Fibroblast of lung (primary cell): ENCODE measurements around the gene LEPROT.

Experiments used
- EZH2 ChIP-seq: IDR thresholded peaks from 2 replicates; pipeline ENCODE4 v1.5.1; 2012; ENCODE audit warnings: low read length, control low read depth, mild to moderate bottlenecking; ENCODE audit errors: missing control alignments
- TF ChIP-seq, protein P1 (sequence below), 2 donors: IDR thresholded peaks in 1 of 2; conservative IDR thresholded peaks in 1 of 2; 1 replicate in 1 of 2; 2 replicates in 1 of 2; pipeline ENCODE4 v1.5.1; 2011 to 2012; ENCODE audit warnings: low read length in 2 of 2, control low read depth in 1 of 2, inconsistent platforms in 1 of 2, low read depth in 1 of 2, mild to moderate bottlenecking in 1 of 2

GRCh38 chr1:65469889-65470340, 49.4 kb downstream of the LEPROT start:
- TF ChIP-seq, protein P1, sequence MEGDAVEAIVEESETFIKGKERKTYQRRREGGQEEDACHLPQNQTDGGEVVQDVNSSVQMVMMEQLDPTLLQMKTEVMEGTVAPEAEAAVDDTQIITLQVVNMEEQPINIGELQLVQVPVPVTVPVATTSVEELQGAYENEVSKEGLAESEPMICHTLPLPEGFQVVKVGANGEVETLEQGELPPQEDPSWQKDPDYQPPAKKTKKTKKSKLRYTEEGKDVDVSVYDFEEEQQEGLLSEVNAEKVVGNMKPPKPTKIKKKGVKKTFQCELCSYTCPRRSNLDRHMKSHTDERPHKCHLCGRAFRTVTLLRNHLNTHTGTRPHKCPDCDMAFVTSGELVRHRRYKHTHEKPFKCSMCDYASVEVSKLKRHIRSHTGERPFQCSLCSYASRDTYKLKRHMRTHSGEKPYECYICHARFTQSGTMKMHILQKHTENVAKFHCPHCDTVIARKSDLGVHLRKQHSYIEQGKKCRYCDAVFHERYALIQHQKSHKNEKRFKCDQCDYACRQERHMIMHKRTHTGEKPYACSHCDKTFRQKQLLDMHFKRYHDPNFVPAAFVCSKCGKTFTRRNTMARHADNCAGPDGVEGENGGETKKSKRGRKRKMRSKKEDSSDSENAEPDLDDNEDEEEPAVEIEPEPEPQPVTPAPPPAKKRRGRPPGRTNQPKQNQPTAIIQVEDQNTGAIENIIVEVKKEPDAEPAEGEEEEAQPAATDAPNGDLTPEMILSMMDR (conservative IDR thresholded peaks at IDR 0.05 in 1 of 2, IDR thresholded peaks at IDR 0.05 in 1 of 2; ENCODE audit: low read depth in 1 of 2, low read length in 2 of 2): no peak
- TF ChIP-seq EZH2: no peak
